Measurements from ENCODE around the gene ZNF407. TPM values are rescaled to one million over a fixed set of nuclear protein-coding genes. Genes with fewer than 3 reads are reported as not detected.

The ZNF407 gene
- total RNA-seq, 1 donor from 2014 or later, result 16.1 TPM

DNA sequence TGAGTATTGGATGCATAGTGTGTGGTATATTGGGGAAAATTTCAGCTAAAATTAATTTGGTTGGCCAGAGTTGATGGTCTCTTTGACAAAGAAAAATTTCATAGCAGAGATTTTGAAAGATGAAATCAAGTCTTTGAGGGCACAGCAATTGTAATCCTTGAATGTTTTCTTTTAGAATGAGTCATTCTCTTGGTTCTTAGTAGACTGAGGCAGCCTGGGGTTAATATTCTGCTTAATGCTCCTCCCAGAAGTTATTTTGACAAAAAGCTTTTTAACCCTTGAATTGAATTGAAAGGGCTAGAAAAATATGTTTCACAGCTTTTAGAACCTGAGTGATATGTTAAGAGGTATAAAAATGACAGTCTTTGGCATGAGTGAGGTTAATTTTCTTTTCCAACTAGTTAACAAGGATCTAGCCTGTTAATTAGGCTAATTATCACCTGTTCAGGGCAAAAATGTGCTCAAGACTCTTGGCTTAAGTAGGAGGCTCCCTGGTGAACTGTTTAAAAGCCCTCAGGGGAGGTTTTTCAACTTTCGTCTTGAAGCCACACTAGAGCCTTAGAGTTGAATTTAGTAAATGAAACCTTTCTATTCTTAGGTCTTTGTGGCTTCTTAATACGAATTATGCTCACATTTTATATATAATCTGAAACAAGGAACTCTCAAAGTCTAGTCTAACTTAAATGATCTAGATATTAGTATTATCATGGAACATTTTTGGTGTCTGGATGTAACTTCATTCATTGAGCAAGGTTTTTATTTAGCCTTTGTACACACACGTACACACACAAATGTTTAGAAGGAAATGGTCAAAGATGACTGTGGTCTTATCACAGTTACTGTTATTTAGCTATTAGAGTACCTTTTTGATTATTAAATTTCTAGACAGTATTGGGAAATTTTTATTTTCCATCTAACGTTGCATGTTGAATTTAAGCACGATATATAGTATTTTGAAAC, 272.5 kb downstream of the ZNF407 start:
- intact Hi-C loops (cut with DNase I), result no loop called here
- Histone ChIP-seq H3K27ac (no peak overlapping the region), H3K36me3 (no peaks in the 10 kb centered on the region), H3K9me3 (no peaks in the 10 kb centered on the region), H3K27me3 (ENCODE audit: low read depth) (no peaks in the 10 kb centered on the region), H3K4me1 (no peaks in the 10 kb centered on the region), H3K4me3 (no peak overlapping the region)
- DNase-seq (no peak), ATAC-seq (no peak)
- TF ChIP-seq, protein P1, sequence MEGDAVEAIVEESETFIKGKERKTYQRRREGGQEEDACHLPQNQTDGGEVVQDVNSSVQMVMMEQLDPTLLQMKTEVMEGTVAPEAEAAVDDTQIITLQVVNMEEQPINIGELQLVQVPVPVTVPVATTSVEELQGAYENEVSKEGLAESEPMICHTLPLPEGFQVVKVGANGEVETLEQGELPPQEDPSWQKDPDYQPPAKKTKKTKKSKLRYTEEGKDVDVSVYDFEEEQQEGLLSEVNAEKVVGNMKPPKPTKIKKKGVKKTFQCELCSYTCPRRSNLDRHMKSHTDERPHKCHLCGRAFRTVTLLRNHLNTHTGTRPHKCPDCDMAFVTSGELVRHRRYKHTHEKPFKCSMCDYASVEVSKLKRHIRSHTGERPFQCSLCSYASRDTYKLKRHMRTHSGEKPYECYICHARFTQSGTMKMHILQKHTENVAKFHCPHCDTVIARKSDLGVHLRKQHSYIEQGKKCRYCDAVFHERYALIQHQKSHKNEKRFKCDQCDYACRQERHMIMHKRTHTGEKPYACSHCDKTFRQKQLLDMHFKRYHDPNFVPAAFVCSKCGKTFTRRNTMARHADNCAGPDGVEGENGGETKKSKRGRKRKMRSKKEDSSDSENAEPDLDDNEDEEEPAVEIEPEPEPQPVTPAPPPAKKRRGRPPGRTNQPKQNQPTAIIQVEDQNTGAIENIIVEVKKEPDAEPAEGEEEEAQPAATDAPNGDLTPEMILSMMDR (IDR thresholded peaks at IDR 0.05), result no peak

DNA sequence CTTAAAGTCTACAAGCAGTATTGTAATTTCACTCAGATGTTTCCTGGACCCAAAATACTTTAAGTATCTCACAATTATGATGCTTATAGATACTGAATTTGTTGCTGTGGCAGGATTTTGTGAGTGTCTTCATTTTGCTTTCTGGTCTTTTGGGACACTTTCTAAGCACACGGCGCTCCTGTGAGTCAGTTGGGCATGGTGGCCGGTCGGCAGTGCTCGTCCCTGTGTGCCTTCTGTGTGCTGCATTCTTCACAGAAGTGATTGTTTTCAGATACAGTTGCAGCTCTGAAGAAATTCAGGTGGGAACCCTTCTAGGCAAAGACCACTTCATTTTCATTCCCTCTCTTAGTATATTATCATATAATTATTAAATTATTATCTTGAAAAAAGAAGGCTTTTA, 273.3 kb downstream of the ZNF407 start:
- H3K36me3 ChIP-seq, result no peaks in the 10 kb centered on the region
- H3K27me3 ChIP-seq (ENCODE audit: low read depth), result no peaks in the 10 kb centered on the region
- intact Hi-C loops (cut with DNase I), result no loop called here
- no peak overlapping the region for H3K4me3 ChIP-seq
- TF ChIP-seq, protein P1 (IDR thresholded peaks at IDR 0.05), result no peak
- no peaks in the 10 kb centered on the region for H3K4me1 ChIP-seq
- H3K27ac ChIP-seq, result no peak overlapping the region
- no peak for ATAC-seq
- no peaks in the 10 kb centered on the region for H3K9me3 ChIP-seq
- no peak for DNase-seq

DNA sequence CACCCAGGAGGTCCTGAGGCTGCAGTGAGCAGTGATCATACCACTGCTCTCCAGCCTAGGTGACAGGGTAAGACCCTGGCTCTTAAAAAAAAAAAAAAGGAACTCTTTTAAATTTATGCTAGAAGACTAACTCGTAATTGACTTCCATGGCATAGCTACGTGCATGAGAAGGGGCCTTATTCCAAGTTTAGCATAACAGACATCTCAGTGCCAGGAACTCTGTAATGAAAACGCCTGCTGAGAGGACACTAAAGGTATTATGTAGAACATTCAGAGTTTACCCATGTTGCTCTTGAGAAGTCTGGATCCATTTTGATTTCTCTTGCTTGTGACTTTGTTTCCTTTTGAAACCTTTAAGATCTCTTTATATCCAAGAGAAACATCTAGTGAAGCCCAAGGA, 276.0 kb downstream of the ZNF407 start:
- no peaks in the 10 kb centered on the region for H3K36me3 ChIP-seq
- intact Hi-C loops (cut with DNase I), result no loop called here
- TF ChIP-seq, protein P1 (IDR thresholded peaks at IDR 0.05), result no peak
- no peaks in the 10 kb centered on the region for H3K9me3 ChIP-seq
- no peaks in the 10 kb centered on the region for H3K27me3 ChIP-seq (ENCODE audit: low read depth)
- ATAC-seq (no peak), DNase-seq (no peak)
- H3K27ac ChIP-seq, result no peak overlapping the region
- H3K4me1 ChIP-seq, result no peaks in the 10 kb centered on the region
- H3K4me3 ChIP-seq, result no peak overlapping the region

DNA sequence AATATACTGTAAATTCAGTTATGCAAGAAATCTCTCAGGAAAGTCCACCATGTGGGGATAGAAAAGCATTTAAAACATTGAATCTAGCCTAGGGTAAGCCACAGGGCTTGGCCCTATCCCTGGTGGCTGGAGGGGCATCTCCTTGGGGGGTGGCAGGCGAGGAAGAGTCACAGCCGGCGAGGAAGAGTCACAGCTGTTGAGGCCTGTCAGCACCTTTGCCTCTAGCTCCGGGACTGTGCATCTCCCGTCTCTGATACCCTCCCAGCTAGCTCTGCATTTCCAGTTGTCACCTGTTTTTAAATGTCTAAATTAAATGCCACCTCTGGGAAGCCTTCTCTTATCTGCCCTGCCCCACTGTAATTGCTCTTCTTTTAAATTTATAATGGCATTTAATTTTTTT, 276.7 kb downstream of the ZNF407 start:
- Histone ChIP-seq H3K27ac (no peak overlapping the region), H3K9me3 (no peaks in the 10 kb centered on the region), H3K27me3 (ENCODE audit: low read depth) (no peaks in the 10 kb centered on the region), H3K4me1 (no peaks in the 10 kb centered on the region), H3K4me3 (no peak overlapping the region), H3K36me3 (no peaks in the 10 kb centered on the region)
- TF ChIP-seq, protein P1 (IDR thresholded peaks at IDR 0.05), result no peak
- intact Hi-C loops (cut with DNase I), result no loop called here
- no peak for DNase-seq
- no peak for ATAC-seq

DNA sequence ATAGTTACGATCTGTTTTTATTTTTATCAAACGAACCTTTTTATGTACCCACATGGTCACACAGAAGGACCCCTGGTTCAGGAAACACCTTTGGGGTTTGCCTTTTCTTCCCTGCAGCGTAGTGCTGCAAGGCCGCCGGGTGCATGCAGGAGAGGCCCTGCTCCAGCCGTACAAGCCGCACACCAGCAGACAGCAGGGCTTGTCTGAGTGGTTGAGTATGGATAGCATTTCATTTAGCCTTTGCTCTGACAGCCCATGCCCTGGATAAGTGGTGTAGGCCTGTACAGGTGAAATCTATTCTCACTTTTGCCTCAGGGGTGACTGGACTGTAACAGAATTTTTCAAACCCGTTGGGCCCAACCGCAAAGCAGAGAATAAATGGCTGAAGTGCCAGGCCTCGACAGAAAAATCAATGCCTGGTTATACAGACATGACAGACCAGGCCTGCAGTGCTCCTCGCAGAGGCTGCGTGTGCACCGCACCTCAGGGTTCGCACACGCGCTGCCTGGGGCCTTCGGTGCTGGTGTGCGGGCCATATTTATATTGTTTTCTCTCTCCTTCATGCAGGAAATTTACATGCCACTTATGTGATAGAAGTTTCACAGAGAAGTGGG, 279.1 kb downstream of the ZNF407 start:
- no peak overlapping the region for H3K4me3 ChIP-seq
- H3K9me3 ChIP-seq, result no peaks in the 10 kb centered on the region
- H3K27ac ChIP-seq, result no peak overlapping the region
- no peak for DNase-seq
- intact Hi-C loops (cut with DNase I), result no loop called here
- H3K4me1 ChIP-seq, result no peaks in the 10 kb centered on the region
- no peak for ATAC-seq
- H3K27me3 ChIP-seq (ENCODE audit: low read depth), result no peaks in the 10 kb centered on the region
- TF ChIP-seq, protein P1 (IDR thresholded peaks at IDR 0.05), result no peak
- H3K36me3 ChIP-seq, result peaks cover 11% of the 10 kb centered on the region
